Skin epidermis (tissue), 12 donors: ENCODE results near the gene MAP4K2.

Experiments used
- H3K27ac ChIP-seq, 21 experiments: fragments of 200-600 bp; sonication (generic) in 11 of 21; one replicate each; pipeline ENCODE4 v1.5.0; 2020; ENCODE audit warnings: mild to moderate bottlenecking in 3 of 21, inconsistent platforms in 2 of 21, moderate library complexity in 2 of 21
- H3K4me3 ChIP-seq, 7 experiments: fragments of 200-600 bp; sonication (generic) in 2 of 7; one replicate each; pipeline ENCODE4 v1.5.0; 2020; ENCODE audit warnings: inconsistent platforms in 2 of 7, mild to moderate bottlenecking in 2 of 7, moderate library complexity in 1 of 7

The MAP4K2 gene

GRCh38 chr11:64747961-64748665 lies 54.9 kb downstream of the MAP4K2 start:
- H3K4me3 ChIP-seq, result no peak overlapping the region
- peak overlapping the region in 6 of 21 experiments; percentile 15 to 54 (median 40) for H3K27ac ChIP-seq

- Histone ChIP-seq H3K4me3 (no peak overlapping the region), H3K27ac (peak overlapping the region in 17 of 21 experiments; percentile 19 to 97 (median 84))
These were observed 56.5 kb downstream of the MAP4K2 start for GRCh38 chr11:64746486-64746885.

GRCh38 chr11:64745521-64746328 lies 57.3 kb downstream of the MAP4K2 start:
- Histone ChIP-seq H3K4me3 (peak overlapping the region; percentile 19 to 54 (median 36)), H3K27ac (peak overlapping the region; percentile 34 to 97 (median 84))

GRCh38 chr11:64745189-64745520 lies 57.9 kb downstream of the MAP4K2 start:
- H3K4me3 ChIP-seq, result peak overlapping the region; percentile 19 to 54 (median 36)

GRCh38 chr11:64744544-64745188 lies 58.3 kb downstream of the MAP4K2 start:
- Histone ChIP-seq H3K27ac (peak overlapping the region; percentile 40 to 97 (median 84)), H3K4me3 (peak overlapping the region; percentile 28 to 54 (median 36))

More at GRCh38 chr11:64745189-64745520, 57.9 kb downstream of the MAP4K2 start:
- peak overlapping the region; percentile 34 to 97 (median 84) for H3K27ac ChIP-seq

- H3K4me3 ChIP-seq, result peak within 1 kb of the TSS; percentile 28 to 54 (median 36)
- peak within 1 kb of the TSS; percentile 40 to 97 (median 84) for H3K27ac ChIP-seq
These were observed 59.1 kb downstream of the MAP4K2 start, which contains the start of gene RASGRP2 for GRCh38 chr11:64743591-64744543. Gene RASGRP2 (minus strand): TSS chr11:64744142. CDS start chr11:64742866, 1,276 bp downstream.

- H3K27ac ChIP-seq, result peak overlapping the region in 19 of 21 experiments; percentile 2 to 96 (median 73)
These were observed 60.0 kb downstream of the MAP4K2 start for GRCh38 chr11:64742889-64743590.

GRCh38 chr11:64742087-64742888 lies 60.7 kb downstream of the MAP4K2 start:
- Histone ChIP-seq H3K4me3 (peak overlapping the region; percentile 28 to 54 (median 36)), H3K27ac (peak overlapping the region in 16 of 21 experiments; percentile 2 to 95 (median 68))

More at GRCh38 chr11:64742889-64743590, 60.0 kb downstream of the MAP4K2 start:
- H3K4me3 ChIP-seq, result peak overlapping the region; percentile 28 to 54 (median 36)

GRCh38 chr11:64741375-64742086 lies 61.5 kb downstream of the MAP4K2 start:
- H3K4me3 ChIP-seq, result peak overlapping the region in 6 of 7 experiments; percentile 28 to 54 (median 39)
- peak overlapping the region in 1 of 21 experiments; percentile 87 for H3K27ac ChIP-seq

- Histone ChIP-seq H3K27ac (no peak overlapping the region), H3K4me3 (no peak overlapping the region)
These were observed 63.1 kb downstream of the MAP4K2 start for GRCh38 chr11:64739871-64740270.

GRCh38 chr11:64736654-64737053 lies 66.4 kb downstream of the MAP4K2 start:
- Histone ChIP-seq H3K4me3 (no peak overlapping the region), H3K27ac (no peak overlapping the region)

- Histone ChIP-seq H3K4me3 (peak overlapping the region in 1 of 7 experiments; percentile 5), H3K27ac (no peak overlapping the region)
These were observed 67.2 kb downstream of the MAP4K2 start for GRCh38 chr11:64735725-64736259.
